Stimulated activated naive CD8-positive, alpha-beta T cell treated with anti-CD3 and anti-CD28 coated beads, Interleukin-15, amount 100 ng/mL, for 72 hours (primary cell): ENCODE data around the gene ACIN1.
"Not testable (repeated sequence)": the region's sequence is repeated elsewhere in the genome, so short reads cannot be mapped to it uniquely, and the experiment has no call there.

Experiments
- ATAC-seq: fragments of 150-1000 bp; cut with Tn5 transposase; 2 replicates; pipeline ENCODE4 v1.10.0; 2021; ENCODE audit warnings: mild to moderate bottlenecking, moderate library complexity
- DNase-seq, 2 donors: peaks; one replicate each; pipeline ENCODE4 v3.0.0; 2021 to 2022
- H3K27ac Mint-ChIP-seq, 2 donors: one replicate each; pipeline ENCODE4 v1.8.0; 2022; ENCODE audit warnings: mild to moderate bottlenecking in 2 of 2, mixed read lengths in 2 of 2, moderate library complexity in 2 of 2
- H3K27me3 Mint-ChIP-seq: one replicate; pipeline ENCODE4 v1.8.0; 2022; ENCODE audit warnings: mixed read lengths
- H3K4me1 Mint-ChIP-seq: one replicate; pipeline ENCODE4 v1.8.0; 2022; ENCODE audit warnings: mild to moderate bottlenecking, mixed read lengths
- H3K4me3 Mint-ChIP-seq, 2 donors: one replicate each; pipeline ENCODE4 v1.8.0; 2022; ENCODE audit warnings: mild to moderate bottlenecking in 2 of 2, mixed read lengths in 2 of 2, moderate library complexity in 1 of 2
- H3K9me3 Mint-ChIP-seq, 2 donors: one replicate each; pipeline ENCODE4 v1.8.0; 2022; ENCODE audit warnings: mixed read lengths in 2 of 2

ACIN1 gene

GRCh38 chr14:23018107-23018506, 76.8 kb downstream of the ACIN1 start:
- Mint-ChIP-seq H3K4me1 (peaks cover 16% of the 10 kb centered on the region), H3K27me3 (no peaks in the 10 kb centered on the region), H3K27ac (no peak overlapping the region), H3K9me3 (no peaks in the 10 kb centered on the region), H3K4me3 (no peak overlapping the region)
- no peak for ATAC-seq
- no peak for DNase-seq

- no peaks in the 10 kb centered on the region for H3K27me3 Mint-ChIP-seq
Measured at GRCh38 chr14:23017091-23017490, 77.8 kb downstream of the ACIN1 start.

GRCh38 chr14:23015618-23016017, 79.3 kb downstream of the ACIN1 start:
- ATAC-seq (no peak), DNase-seq (no peak)
- Mint-ChIP-seq H3K4me3 (no peak overlapping the region), H3K9me3 (no peaks in the 10 kb centered on the region), H3K27ac (peak overlapping the region in 1 of 2 donors; percentile 2), H3K4me1 (peaks cover under 1% of the 10 kb centered on the region), H3K27me3 (no peaks in the 10 kb centered on the region)

More at GRCh38 chr14:23017091-23017490, 77.8 kb downstream of the ACIN1 start:
- DNase-seq (no peak), ATAC-seq (no peak)
- Mint-ChIP-seq H3K4me3 (no peak overlapping the region), H3K9me3 (no peaks in the 10 kb centered on the region), H3K27ac (no peak overlapping the region), H3K4me1 (peaks cover 8% of the 10 kb centered on the region)

DNA sequence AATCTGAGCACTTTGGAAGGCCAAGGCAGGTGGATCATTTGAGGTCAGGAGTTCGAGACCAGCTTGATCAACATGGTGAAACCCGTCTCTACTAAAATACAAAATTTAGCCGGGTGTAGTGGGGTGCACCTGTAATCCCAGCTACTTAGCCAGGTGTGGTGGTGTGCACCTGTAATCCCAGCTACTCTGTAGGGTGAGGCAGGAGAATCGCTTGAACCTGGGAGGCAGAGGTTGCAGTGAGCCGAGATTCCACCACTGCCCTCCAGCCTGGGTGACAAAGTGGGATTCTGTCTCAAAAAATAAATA, 81.2 kb downstream of the ACIN1 start:
- H3K4me3 Mint-ChIP-seq, ATAC-seq, H3K27ac Mint-ChIP-seq, DNase-seq, H3K27me3 Mint-ChIP-seq, H3K9me3 Mint-ChIP-seq: not testable (repeated sequence)
- H3K4me1 Mint-ChIP-seq = peaks cover 15% of the 10 kb centered on the region

GRCh38 chr14:23013054-23013748, 81.7 kb downstream of the ACIN1 start:
- Mint-ChIP-seq H3K27ac (no peak overlapping the region), H3K4me1 (peaks cover 20% of the 10 kb centered on the region), H3K9me3 (no peaks in the 10 kb centered on the region), H3K27me3 (no peaks in the 10 kb centered on the region), H3K4me3 (no peak overlapping the region)
- no peak for DNase-seq
- ATAC-seq = no peak

DNA sequence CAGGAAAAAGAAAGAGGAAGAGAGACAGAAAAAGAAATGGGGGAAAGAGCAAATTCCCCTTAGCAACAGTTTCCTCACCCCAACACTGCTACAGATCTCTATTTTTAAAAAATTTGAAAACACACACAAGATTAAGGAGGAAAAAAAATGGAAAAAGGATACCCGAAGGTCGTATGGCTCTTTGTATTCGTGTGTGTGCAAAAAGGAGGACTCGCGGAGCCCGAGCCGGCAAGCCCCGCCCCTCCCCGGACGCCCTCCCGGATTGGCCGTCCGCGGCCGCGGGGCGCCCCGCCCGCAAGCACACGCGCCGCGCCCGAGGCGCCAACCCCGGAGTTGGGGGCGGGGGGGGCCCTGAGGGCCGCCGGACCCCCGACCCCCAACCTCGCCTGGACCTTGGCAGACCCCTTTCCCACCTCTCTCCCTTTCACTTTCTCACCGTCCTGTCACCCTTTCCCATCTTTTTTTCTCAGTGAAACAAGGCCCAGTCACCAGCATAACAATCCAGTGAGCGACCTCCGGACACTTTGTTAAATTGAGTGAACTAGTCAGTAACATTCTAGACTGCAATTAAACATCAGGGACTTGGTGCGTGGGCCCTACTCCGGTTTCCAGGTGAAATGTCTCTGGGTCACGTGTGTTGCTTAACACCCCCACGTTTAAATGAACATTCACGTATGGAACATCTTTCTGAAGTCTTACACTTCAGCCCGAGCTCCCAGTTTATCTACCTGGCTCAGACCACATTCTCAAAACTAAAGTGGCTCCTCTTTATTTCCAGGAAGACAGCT, 84.8 kb downstream of the ACIN1 start, which contains the start of gene C14orf93:
TSS of gene C14orf93 (minus strand) at position 205 of the 788 bp plus-strand sequence. CDS start 11,120 bp downstream, outside the sequence.
- H3K27ac Mint-ChIP-seq = peak within 1 kb of the TSS; percentile 77 to 92
- ATAC-seq = peak; percentile 37
- no peaks in the 10 kb centered on the region for H3K27me3 Mint-ChIP-seq
- peaks cover 40% of the 10 kb centered on the region for H3K4me1 Mint-ChIP-seq
- DNase-seq = peak; percentile 76 to 78
- no peaks in the 10 kb centered on the region for H3K9me3 Mint-ChIP-seq
- H3K4me3 Mint-ChIP-seq = peak within 1 kb of the TSS; percentile 88 to 96

DNA sequence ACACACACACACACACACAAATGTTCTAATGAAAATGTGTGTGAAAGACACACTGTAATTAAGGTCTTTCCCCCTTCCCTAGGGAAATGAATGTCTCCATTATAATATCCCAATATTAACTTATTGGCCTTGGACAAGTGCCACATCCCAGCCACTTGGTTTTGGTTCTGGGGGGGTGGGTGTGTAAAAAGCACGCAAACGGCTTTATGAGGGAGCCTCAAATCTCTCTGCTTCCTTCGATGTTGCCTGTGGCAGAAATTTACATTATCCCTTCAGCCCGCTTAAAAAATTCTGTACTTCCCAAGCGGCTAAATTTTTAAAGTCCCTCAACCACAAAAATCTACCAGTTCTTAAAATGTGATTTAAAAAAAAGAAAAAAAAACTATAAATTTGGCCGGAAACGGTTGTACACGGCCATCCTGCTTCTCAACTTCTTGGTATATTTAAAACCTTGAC, 85.4 kb downstream of the ACIN1 start:
- ATAC-seq (no peak), DNase-seq (no peak)
- Mint-ChIP-seq H3K4me3 (peak overlapping the region; percentile 88 to 96), H3K27ac (peak overlapping the region; percentile 29 to 92), H3K4me1 (peaks cover 40% of the 10 kb centered on the region), H3K27me3 (no peaks in the 10 kb centered on the region), H3K9me3 (no peaks in the 10 kb centered on the region)

GRCh38 chr14:23008831-23009230, 86.1 kb downstream of the ACIN1 start:
- Mint-ChIP-seq H3K27me3 (no peaks in the 10 kb centered on the region), H3K4me1 (peaks cover 40% of the 10 kb centered on the region), H3K27ac (peak overlapping the region in 1 of 2 donors; percentile 3), H3K4me3 (peak overlapping the region; percentile 88 to 96), H3K9me3 (no peaks in the 10 kb centered on the region)
- ATAC-seq (no peak), DNase-seq (no peak)
